Endothelial cell of umbilical vein (primary cell): ENCODE data around the gene HSP90AB1.

Experiments
- EZH2 ChIP-seq: IDR thresholded peaks from 2 replicates; pipeline ENCODE4 v1.6.1; 2012; ENCODE audit warnings: borderline replicate concordance, low read depth, mild to moderate bottlenecking, moderate library complexity, low read length, inconsistent platforms; ENCODE audit not compliant: severe bottlenecking
- GATA2 ChIP-seq: IDR thresholded peaks from 2 replicates; pipeline ENCODE4 v1.7.0; 2011; ENCODE audit warnings: low read depth, mild to moderate bottlenecking, moderate library complexity, mixed read lengths, low read length; ENCODE audit not compliant: insufficient read length, insufficient read depth
- JUN ChIP-seq: IDR thresholded peaks from 2 replicates; pipeline ENCODE4 v1.6.1; 2011; ENCODE audit warnings: borderline replicate concordance, low read depth; ENCODE audit not compliant: insufficient read length, insufficient read depth
- POLR2A ChIP-seq: IDR thresholded peaks from 2 replicates; pipeline ENCODE4 v1.6.1; 2012; ENCODE audit warnings: low read depth, mild to moderate bottlenecking, control low read depth, low read length
- POLR2AphosphoS5 ChIP-seq: IDR thresholded peaks from 2 replicates; pipeline ENCODE4 v1.6.1; 2012; ENCODE audit warnings: low read depth, mild to moderate bottlenecking, control low read depth, low read length, moderate library complexity; ENCODE audit not compliant: insufficient read depth
- TF ChIP-seq, protein P1 (sequence below), 2 donors: IDR thresholded peaks; 1 replicate in 1 of 2; 2 replicates in 1 of 2; pipeline ENCODE4 v1.5.1; 2011; ENCODE audit warnings: low read length in 2 of 2, mild to moderate bottlenecking in 2 of 2, moderate library complexity in 2 of 2, control low read depth in 1 of 2, inconsistent platforms in 1 of 2, low read depth in 1 of 2; ENCODE audit not compliant: insufficient read depth in 1 of 2; ENCODE audit errors: extremely low read depth in 1 of 2
- TF ChIP-seq, protein P2 (sequence below): IDR thresholded peaks from 2 replicates; pipeline ENCODE4 v1.6.1; 2011; ENCODE audit not compliant: insufficient read depth, insufficient read length

DNA sequence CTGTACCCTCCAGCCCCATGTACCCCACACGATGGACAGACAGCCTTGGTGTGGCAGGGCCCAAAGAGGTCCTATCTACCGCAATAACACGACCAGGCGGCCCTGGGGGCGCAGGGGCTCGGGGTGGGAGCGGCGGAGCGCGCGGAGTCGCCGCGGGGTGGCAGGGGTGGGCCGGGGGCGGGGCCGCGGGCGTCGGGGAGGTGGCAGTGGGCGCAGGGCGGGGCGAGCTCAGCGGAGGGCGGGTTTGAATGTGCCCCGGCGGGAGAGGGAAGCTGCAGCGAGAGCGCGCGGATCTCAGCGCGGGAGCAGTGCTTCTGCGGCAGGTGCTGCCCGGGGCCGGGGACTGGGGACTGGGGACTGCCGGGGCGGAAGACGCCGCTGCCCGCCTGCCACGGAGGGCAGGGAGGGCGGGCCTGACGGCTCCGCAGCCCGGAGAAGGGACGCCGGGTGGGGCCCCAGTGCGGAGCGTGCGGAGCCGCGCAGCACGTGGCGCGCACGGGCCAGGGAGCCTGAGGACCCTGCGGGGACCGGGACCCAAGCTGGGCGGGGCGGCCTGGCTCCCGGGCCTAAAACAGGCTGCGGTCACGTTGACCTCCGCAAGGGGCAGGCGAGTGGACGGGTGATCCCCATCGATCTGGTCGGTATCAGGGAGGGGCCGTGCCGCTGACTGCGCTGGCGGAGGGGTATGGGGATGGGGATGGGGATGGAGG is 23.4 kb upstream of the HSP90AB1 start, which contains the start of gene SLC29A1:
- TF ChIP-seq POLR2A: peak; percentile 71
- TF ChIP-seq, protein P1, sequence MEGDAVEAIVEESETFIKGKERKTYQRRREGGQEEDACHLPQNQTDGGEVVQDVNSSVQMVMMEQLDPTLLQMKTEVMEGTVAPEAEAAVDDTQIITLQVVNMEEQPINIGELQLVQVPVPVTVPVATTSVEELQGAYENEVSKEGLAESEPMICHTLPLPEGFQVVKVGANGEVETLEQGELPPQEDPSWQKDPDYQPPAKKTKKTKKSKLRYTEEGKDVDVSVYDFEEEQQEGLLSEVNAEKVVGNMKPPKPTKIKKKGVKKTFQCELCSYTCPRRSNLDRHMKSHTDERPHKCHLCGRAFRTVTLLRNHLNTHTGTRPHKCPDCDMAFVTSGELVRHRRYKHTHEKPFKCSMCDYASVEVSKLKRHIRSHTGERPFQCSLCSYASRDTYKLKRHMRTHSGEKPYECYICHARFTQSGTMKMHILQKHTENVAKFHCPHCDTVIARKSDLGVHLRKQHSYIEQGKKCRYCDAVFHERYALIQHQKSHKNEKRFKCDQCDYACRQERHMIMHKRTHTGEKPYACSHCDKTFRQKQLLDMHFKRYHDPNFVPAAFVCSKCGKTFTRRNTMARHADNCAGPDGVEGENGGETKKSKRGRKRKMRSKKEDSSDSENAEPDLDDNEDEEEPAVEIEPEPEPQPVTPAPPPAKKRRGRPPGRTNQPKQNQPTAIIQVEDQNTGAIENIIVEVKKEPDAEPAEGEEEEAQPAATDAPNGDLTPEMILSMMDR (IDR thresholded peaks at IDR 0.05; ENCODE audit: extremely low read depth in 1 of 2, insufficient read depth in 1 of 2, low read depth in 1 of 2, low read length in 2 of 2): peak in 1 of 2 donors; percentile 30
- no peak for TF ChIP-seq EZH2
- no peak for TF ChIP-seq JUN
- TF ChIP-seq, protein P2, sequence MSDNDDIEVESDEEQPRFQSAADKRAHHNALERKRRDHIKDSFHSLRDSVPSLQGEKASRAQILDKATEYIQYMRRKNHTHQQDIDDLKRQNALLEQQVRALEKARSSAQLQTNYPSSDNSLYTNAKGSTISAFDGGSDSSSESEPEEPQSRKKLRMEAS: no peak
- peak; percentile 78 for TF ChIP-seq POLR2AphosphoS5
- TF ChIP-seq GATA2: no peak
